H9 (cell line): ENCODE data around the gene ZC3HAV1. TPM values are rescaled to one million over a fixed set of nuclear protein-coding genes. Genes with fewer than 3 reads are reported as not detected.

Experiments used
- DNase-seq: peaks from one replicate; pipeline ENCODE4 v3.0.0-alpha.2; 2017
- H2AFZ ChIP-seq: one replicate; pipeline ENCODE4 v1.6.1; 2013; ENCODE audit warnings: mild to moderate bottlenecking, low read length, control low read depth, moderate library complexity
- H2AK5ac ChIP-seq: 2 replicates; pipeline ENCODE4 v1.6.1; 2013; ENCODE audit warnings: low read length, control low read depth, mixed read lengths; ENCODE audit not compliant: insufficient read length
- H2BK120ac ChIP-seq: one replicate; pipeline ENCODE4 v1.6.1; 2013; ENCODE audit warnings: low read depth, mild to moderate bottlenecking, low read length, control low read depth, inconsistent platforms; ENCODE audit not compliant: poor library complexity, severe bottlenecking
- H2BK12ac ChIP-seq: 2 replicates; pipeline ENCODE4 v1.6.1; 2013; ENCODE audit warnings: low read length, control low read depth, mixed read lengths, low read depth; ENCODE audit not compliant: insufficient read length
- H2BK15ac ChIP-seq: 2 replicates; pipeline ENCODE4 v1.6.1; 2013; ENCODE audit warnings: low read depth, low read length, control low read depth
- H2BK20ac ChIP-seq: one replicate; pipeline ENCODE4 v1.6.1; 2013; ENCODE audit warnings: low read depth, mild to moderate bottlenecking, low read length, control low read depth, inconsistent platforms; ENCODE audit not compliant: poor library complexity, severe bottlenecking
- H2BK5ac ChIP-seq: 2 replicates; pipeline ENCODE4 v1.6.1; 2013; ENCODE audit warnings: low read length, control low read depth, mixed read lengths; ENCODE audit not compliant: insufficient read length
- H3K14ac ChIP-seq: 2 replicates; pipeline ENCODE4 v1.6.1; 2013; ENCODE audit warnings: low read length, control low read depth; ENCODE audit not compliant: insufficient read depth
- H3K18ac ChIP-seq: 2 replicates; pipeline ENCODE4 v1.6.1; 2013; ENCODE audit warnings: low read depth, mild to moderate bottlenecking, mixed read lengths, low read length, control low read depth; ENCODE audit not compliant: insufficient read length
- H3K23ac ChIP-seq: 2 replicates; pipeline ENCODE4 v1.6.1; 2013; ENCODE audit warnings: low read length, control low read depth, mixed read lengths, low read depth; ENCODE audit not compliant: insufficient read length
- H3K23me2 ChIP-seq: 2 replicates; pipeline ENCODE4 v1.6.1; 2013; ENCODE audit warnings: low read depth, mild to moderate bottlenecking, mixed read lengths, low read length, control low read depth; ENCODE audit not compliant: insufficient read length, poor library complexity, severe bottlenecking
- H3K27ac ChIP-seq: 2 replicates; pipeline ENCODE4 v1.5.1; 2013; ENCODE audit warnings: low read length, control low read depth, mixed read lengths, low read depth; ENCODE audit not compliant: insufficient read length
- H3K27me3 ChIP-seq: 2 replicates; pipeline ENCODE4 v1.6.1; 2013; ENCODE audit warnings: low read length, control low read depth, inconsistent platforms; ENCODE audit not compliant: insufficient read depth
- H3K4ac ChIP-seq: 2 replicates; pipeline ENCODE4 v1.6.1; 2013; ENCODE audit warnings: low read depth, mild to moderate bottlenecking, control low read depth, inconsistent platforms, low read length, moderate library complexity
- H3K4me1 ChIP-seq: 2 replicates; pipeline ENCODE4 v1.6.1; 2013; ENCODE audit warnings: low read length, control low read depth, inconsistent platforms; ENCODE audit not compliant: insufficient read depth
- H3K4me2 ChIP-seq: 2 replicates; pipeline ENCODE4 v1.6.1; 2013; ENCODE audit warnings: low read length, control low read depth, mixed read lengths; ENCODE audit not compliant: insufficient read length, insufficient read depth
- H3K56ac ChIP-seq: 2 replicates; pipeline ENCODE4 v1.6.1; 2013; ENCODE audit warnings: low read depth, mild to moderate bottlenecking, mixed read lengths, low read length, control low read depth; ENCODE audit not compliant: insufficient read length
- H3K79me1 ChIP-seq: 2 replicates; pipeline ENCODE4 v1.6.1; 2013; ENCODE audit warnings: low read depth, mild to moderate bottlenecking, moderate library complexity, low read length, control low read depth, inconsistent platforms; ENCODE audit not compliant: insufficient read depth, poor library complexity, severe bottlenecking
- H3K79me2 ChIP-seq: 2 replicates; pipeline ENCODE4 v1.6.1; 2013; ENCODE audit warnings: low read length, control low read depth, inconsistent platforms; ENCODE audit not compliant: insufficient read depth
- H3K9ac ChIP-seq: 2 replicates; pipeline ENCODE4 v1.6.1; 2013; ENCODE audit warnings: low read length, control low read depth, mixed read lengths; ENCODE audit not compliant: insufficient read length; ENCODE audit errors: extremely low read depth
- H3K9me3 ChIP-seq: one replicate; pipeline ENCODE4 v1.6.1; 2013; ENCODE audit warnings: low read depth, low read length, inconsistent platforms; ENCODE audit not compliant: control insufficient read depth
- H3T11ph ChIP-seq: one replicate; pipeline ENCODE4 v1.6.1; 2013; ENCODE audit warnings: mild to moderate bottlenecking, low read length, control low read depth, inconsistent platforms
- H4K20me1 ChIP-seq: one replicate; pipeline ENCODE4 v1.6.1; 2013; ENCODE audit not compliant: control insufficient read depth, insufficient read length, insufficient read depth
- H4K5ac ChIP-seq: 2 replicates; pipeline ENCODE4 v1.6.1; 2013; ENCODE audit warnings: low read depth, mild to moderate bottlenecking, mixed read lengths, low read length, control low read depth; ENCODE audit not compliant: insufficient read length
- H4K8ac ChIP-seq: replicated peaks from 2 replicates; pipeline ENCODE4 v1.6.1; 2013; ENCODE audit warnings: low read length, control low read depth, mixed read lengths, low read depth; ENCODE audit not compliant: insufficient read length
- H4K91ac ChIP-seq: 2 replicates; pipeline ENCODE4 v1.6.1; 2013; ENCODE audit warnings: low read depth, mild to moderate bottlenecking, moderate library complexity, mixed read lengths, low read length, control low read depth; ENCODE audit not compliant: insufficient read length
- H3K27ac Mint-ChIP-seq, 3 experiments: 2 replicates in 2 of 3; 3 replicates in 1 of 3; pipeline ENCODE4 v1.8.0; 2020 to 2021; ENCODE audit warnings: mixed read lengths in 3 of 3, mild to moderate bottlenecking in 1 of 3, moderate library complexity in 1 of 3
- H3K27me3 Mint-ChIP-seq: 2 replicates; pipeline ENCODE4 v1.8.0; 2021; ENCODE audit warnings: low read depth, mild to moderate bottlenecking, moderate library complexity, mixed read lengths
- H3K36me3 Mint-ChIP-seq, 3 experiments: 2 replicates in 2 of 3; 3 replicates in 1 of 3; pipeline ENCODE4 v1.8.0; 2020 to 2021; ENCODE audit warnings: low read depth in 3 of 3, mixed read lengths in 3 of 3; ENCODE audit not compliant: insufficient read depth in 1 of 3
- H3K4me1 Mint-ChIP-seq, 2 experiments: 2 replicates each; pipeline ENCODE4 v1.8.0; 2020; ENCODE audit warnings: mixed read lengths in 2 of 2
- H3K4me3 Mint-ChIP-seq, 2 experiments: 2 replicates in 1 of 2; 3 replicates in 1 of 2; pipeline ENCODE4 v1.8.0; 2020 to 2021; ENCODE audit warnings: mild to moderate bottlenecking in 2 of 2, mixed read lengths in 2 of 2, moderate library complexity in 1 of 2
- H3K9me3 Mint-ChIP-seq, 2 experiments: 2 replicates in 1 of 2; 3 replicates in 1 of 2; pipeline ENCODE4 v1.8.0; 2020; ENCODE audit warnings: mild to moderate bottlenecking in 2 of 2, mixed read lengths in 2 of 2, moderate library complexity in 1 of 2
- CTCF ChIP-seq: fragments of 200-600 bp; sonication (generic); conservative IDR thresholded peaks from 3 replicates; pipeline ENCODE4 v1.8.0; 2021; ENCODE audit warnings: antibody characterized with exemption, mild to moderate bottlenecking
- WGBS: extraction: QIAGEN DNeasy Blood & Tissue Kit; methylation state at CpG from one replicate; pipeline ENCODE4 v1.1.7; 2013; ENCODE audit warnings: missing lambda C conversion rate, low lambda C conversion rate, mixed read lengths; ENCODE audit not compliant: insufficient read length; ENCODE audit errors: extremely low coverage; 5-methylcytosine and 5-hydroxymethylcytosine counted together
- total RNA-seq: library from RNA; stranded (reverse); gene quantifications from 2 replicates; pipeline ENCODE4 v1.2.1, GENCODE V29; 2021

Gene ZC3HAV1
- total RNA-seq, 1 experiment from 2014 or later, result 32.8 TPM

- Histone ChIP-seq H2BK5ac (no peak overlapping the region), H4K91ac (no peak overlapping the region), H2BK20ac (no peak overlapping the region), H3K79me2 (no peaks in the 10 kb centered on the region), H3T11ph (no peak overlapping the region), H3K27me3 (no peaks in the 10 kb centered on the region), H3K23me2 (no peaks in the 10 kb centered on the region), H3K79me1 (no peaks in the 10 kb centered on the region), H3K4me1 (peaks cover 7% of the 10 kb centered on the region; the same call in 1 of the 2 replicates), H3K9ac (no peak overlapping the region), H2BK12ac (no peak overlapping the region), H2BK120ac (no peak overlapping the region), H2AFZ (no peak overlapping the region), H2AK5ac (no peak overlapping the region), H3K18ac (no peak overlapping the region), H4K8ac (no peak overlapping the region), H3K56ac (no peak overlapping the region), H3K4ac (no peak overlapping the region), H3K14ac (no peak overlapping the region), H4K5ac (no peak overlapping the region), H3K9me3 (no peaks in the 10 kb centered on the region), H3K4me2 (no peak overlapping the region), H3K23ac (no peak overlapping the region), H2BK15ac (no peak overlapping the region), H3K27ac (no peak overlapping the region), H4K20me1 (no peaks in the 10 kb centered on the region)
- Mint-ChIP-seq H3K4me1 (peaks cover 6% of the 10 kb centered on the region in 2 experiments; a peak in 3 of 4 replicates), H3K4me3 (no peak overlapping the region), H3K27me3 (no peaks in the 10 kb centered on the region), H3K9me3 (no peaks in the 10 kb centered on the region), H3K36me3 (no peaks in the 10 kb centered on the region), H3K27ac (no peak overlapping the region)
- TF ChIP-seq CTCF, result no peak
- no CpG with 5 or more reads among the region's 4 CpGs for WGBS
- no peak for DNase-seq
Measured at GRCh38 chr7:139119486-139119849, 9.9 kb upstream of the ZC3HAV1 start.
